Brain microvascular endothelial cell (primary cell): ENCODE measurements around the gene LIN52.

Source experiments
- DNase-seq: peaks from one replicate; pipeline ENCODE4 v3.0.0-alpha.2; 2020
- H3K27ac ChIP-seq: fragments of 250-450 bp; sonication (Bioruptor Pico); 2 replicates; pipeline ENCODE4 v1.5.1; 2020; ENCODE audit warnings: mild to moderate bottlenecking, moderate library complexity
- H3K27me3 ChIP-seq: fragments of 250-450 bp; sonication (Bioruptor Pico); replicated peaks from 2 replicates; pipeline ENCODE4 v1.5.1; 2020; ENCODE audit warnings: mild to moderate bottlenecking
- H3K36me3 ChIP-seq: fragments of 250-450 bp; sonication (Bioruptor Pico); replicated peaks from 2 replicates; pipeline ENCODE4 v1.5.1; 2020; ENCODE audit warnings: mild to moderate bottlenecking
- H3K4me3 ChIP-seq: 2 replicates; pipeline ENCODE4 v1.5.1; 2011; ENCODE audit warnings: low read depth, mild to moderate bottlenecking, control low read depth, low read length, moderate library complexity
- in situ Hi-C: cut with HindIII; loops from 2 replicates; pipeline ENCODE4 v1.10.0; 2017; ENCODE audit warnings: low sequenced_read_pairs, low pct_ligation_motif_present
- TF ChIP-seq, protein P1 (sequence below): IDR thresholded peaks from 2 replicates; pipeline ENCODE4 v1.5.1; 2011; ENCODE audit warnings: low read depth, mild to moderate bottlenecking, moderate library complexity, low read length, control low read depth, inconsistent platforms; ENCODE audit errors: missing control alignments

Gene LIN52

DNA sequence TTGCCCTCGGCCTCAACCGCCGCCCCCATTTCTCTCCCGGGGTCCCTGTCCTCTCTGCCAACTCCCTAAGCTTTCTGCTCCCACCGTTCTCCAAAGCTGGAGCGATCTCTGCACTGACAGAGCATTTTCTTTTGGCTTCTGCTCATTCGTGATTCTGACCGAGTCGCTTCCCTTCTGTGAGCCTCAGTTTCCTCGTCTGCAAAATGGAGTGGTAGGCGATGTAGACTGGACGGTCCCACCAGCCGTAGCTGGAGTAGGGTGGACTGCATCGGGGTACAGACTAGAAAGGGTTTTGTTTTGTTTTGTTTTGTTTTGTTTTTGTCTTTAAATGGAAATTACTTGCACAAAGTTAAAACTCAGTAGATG lies 156.9 kb downstream of the LIN52 start:
- H3K4me3 ChIP-seq: no peak overlapping the region
- H3K36me3 ChIP-seq: no peaks in the 10 kb centered on the region
- H3K27me3 ChIP-seq: peaks cover 88% of the 10 kb centered on the region
- no peak overlapping the region for H3K27ac ChIP-seq
- in situ Hi-C loops: no loop called here
- TF ChIP-seq, protein P1, sequence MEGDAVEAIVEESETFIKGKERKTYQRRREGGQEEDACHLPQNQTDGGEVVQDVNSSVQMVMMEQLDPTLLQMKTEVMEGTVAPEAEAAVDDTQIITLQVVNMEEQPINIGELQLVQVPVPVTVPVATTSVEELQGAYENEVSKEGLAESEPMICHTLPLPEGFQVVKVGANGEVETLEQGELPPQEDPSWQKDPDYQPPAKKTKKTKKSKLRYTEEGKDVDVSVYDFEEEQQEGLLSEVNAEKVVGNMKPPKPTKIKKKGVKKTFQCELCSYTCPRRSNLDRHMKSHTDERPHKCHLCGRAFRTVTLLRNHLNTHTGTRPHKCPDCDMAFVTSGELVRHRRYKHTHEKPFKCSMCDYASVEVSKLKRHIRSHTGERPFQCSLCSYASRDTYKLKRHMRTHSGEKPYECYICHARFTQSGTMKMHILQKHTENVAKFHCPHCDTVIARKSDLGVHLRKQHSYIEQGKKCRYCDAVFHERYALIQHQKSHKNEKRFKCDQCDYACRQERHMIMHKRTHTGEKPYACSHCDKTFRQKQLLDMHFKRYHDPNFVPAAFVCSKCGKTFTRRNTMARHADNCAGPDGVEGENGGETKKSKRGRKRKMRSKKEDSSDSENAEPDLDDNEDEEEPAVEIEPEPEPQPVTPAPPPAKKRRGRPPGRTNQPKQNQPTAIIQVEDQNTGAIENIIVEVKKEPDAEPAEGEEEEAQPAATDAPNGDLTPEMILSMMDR: no peak
- DNase-seq: no peak

DNA sequence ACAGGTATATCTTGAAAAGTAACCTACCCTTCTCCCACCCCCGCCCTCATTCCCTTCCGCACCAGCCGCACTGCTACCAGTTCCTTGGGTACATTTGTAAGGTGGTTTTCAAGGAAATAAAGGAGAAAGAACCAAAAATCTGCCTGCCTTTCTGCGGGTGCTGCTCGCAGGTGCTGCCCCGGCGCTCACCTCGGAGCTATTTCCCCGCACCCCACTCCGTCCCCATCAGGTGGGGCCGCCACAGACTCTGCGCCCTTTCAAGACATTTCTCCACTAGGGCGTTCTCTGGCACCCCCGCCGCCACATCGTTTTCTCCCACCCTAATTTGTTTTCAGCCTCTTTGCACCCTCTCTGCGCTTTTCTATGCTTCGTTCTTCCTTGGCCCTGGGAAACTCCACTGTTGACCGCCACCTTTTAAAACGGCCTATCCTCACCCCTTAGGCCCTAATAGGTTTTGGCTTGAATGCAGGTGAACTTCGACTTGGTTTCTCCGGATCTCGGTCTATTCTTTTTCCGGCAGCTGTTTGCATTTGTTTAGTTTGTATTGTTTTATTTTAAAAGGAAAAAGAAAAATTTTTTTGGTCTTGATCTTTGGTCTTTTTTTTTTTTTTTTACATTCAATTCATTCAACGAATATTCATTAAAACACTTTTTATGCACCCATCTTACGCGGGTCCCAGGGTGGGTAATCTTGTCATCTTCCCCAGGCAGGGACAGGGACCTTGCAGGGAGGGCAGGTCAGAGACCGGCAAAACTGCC lies 157.4 kb downstream of the LIN52 start:
- H3K27me3 ChIP-seq: peaks cover 92% of the 10 kb centered on the region

DNA sequence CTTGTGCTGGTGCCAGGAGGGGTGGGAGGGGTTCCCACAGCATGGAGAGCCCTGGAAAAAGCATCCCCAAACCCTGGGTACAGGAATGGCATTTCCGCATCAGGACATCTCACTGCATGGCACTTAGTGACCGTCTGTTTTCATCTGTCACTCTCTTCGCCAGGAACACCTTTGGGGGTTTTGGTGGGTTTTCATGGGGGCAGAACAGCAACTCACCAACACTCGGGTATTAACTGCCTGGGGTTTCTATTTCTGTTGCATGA lies 158.0 kb downstream of the LIN52 start:
- in situ Hi-C loops: no loop called here
- H3K27ac ChIP-seq: no peak overlapping the region
- TF ChIP-seq, protein P1: no peak
- no peaks in the 10 kb centered on the region for H3K36me3 ChIP-seq
- no peak overlapping the region for H3K4me3 ChIP-seq
- no peak for DNase-seq
- H3K27me3 ChIP-seq: peaks cover 89% of the 10 kb centered on the region

More for the DNA sequence above, 157.4 kb downstream of the LIN52 start:
- TF ChIP-seq, protein P1: no peak
- in situ Hi-C loops: no loop called here
- H3K36me3 ChIP-seq: no peaks in the 10 kb centered on the region
- no peak for DNase-seq
- H3K27ac ChIP-seq: no peak overlapping the region
- H3K4me3 ChIP-seq: no peak overlapping the region

DNA sequence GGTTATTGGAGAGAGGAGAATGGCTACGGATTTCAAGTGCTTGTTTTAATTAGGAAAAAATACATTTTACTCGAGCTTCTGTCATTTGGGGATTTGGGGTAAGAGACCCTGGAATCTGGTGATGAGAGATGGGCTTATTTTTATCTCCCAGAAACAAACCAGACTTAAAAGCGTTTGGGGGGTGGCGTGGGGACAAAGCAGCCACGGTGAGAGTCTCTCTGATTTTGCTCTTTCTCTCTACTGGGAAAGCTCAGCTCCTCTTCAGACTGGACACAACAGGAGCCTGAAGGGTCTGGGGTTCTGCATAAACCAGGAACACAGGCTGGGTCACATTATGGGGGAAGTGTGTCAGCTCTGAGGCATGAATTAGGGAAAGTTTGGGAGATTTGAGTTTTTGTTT lies 158.3 kb downstream of the LIN52 start:
- Histone ChIP-seq H3K4me3 (no peak overlapping the region), H3K36me3 (no peaks in the 10 kb centered on the region), H3K27ac (no peak overlapping the region), H3K27me3 (peaks cover 89% of the 10 kb centered on the region)
- TF ChIP-seq, protein P1: no peak
- DNase-seq: no peak
- in situ Hi-C loops: no loop called here

DNA sequence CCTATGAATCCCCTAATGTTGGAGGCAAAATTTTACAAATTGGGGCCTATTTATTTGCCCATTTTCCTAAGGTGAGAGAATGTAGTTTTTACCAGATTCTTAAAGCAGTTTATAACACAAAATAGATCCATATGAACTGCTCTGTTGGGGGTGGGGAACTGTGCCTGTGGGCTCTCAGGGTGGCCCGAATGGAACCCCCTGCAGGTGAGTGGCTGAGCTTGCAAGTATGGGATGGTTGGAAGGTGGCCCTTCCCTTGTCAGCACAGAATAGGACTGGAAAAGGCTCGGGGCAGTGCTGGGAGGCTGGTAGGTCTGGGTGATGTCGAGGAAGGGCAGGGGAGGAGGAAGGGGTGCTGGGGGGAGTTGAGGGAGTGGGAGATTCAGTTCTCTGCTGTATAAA lies 159.4 kb downstream of the LIN52 start:
- TF ChIP-seq, protein P1: peak; percentile 21
- Histone ChIP-seq H3K4me3 (no peak overlapping the region), H3K27me3 (peaks cover 78% of the 10 kb centered on the region), H3K36me3 (no peaks in the 10 kb centered on the region), H3K27ac (no peak overlapping the region)
- in situ Hi-C loops: no loop called here
- DNase-seq: no peak

DNA sequence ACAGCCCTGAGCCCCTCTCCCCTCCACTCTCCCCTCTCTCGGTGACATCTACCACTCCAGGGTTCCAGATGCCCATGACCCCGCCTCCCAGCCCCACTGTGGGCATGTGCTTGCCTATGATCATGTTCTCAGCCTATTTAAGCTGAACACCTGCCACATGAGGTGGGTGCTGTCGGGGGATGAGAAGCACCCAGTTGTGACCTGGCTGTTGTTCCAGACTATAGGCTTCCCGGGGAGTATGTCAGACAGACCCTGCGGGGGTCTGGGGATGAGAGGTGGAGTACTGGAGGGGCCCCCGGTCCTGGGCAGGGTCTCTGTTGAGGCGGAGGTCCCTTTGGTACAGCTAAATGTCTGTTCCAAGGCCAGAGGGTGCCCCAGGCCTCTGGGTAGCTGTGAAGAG lies 160.5 kb downstream of the LIN52 start:
- peaks cover 69% of the 10 kb centered on the region for H3K27me3 ChIP-seq
- in situ Hi-C loops: no loop called here
- DNase-seq: no peak
- H3K27ac ChIP-seq: no peak overlapping the region
- H3K36me3 ChIP-seq: no peaks in the 10 kb centered on the region
- no peak overlapping the region for H3K4me3 ChIP-seq
- TF ChIP-seq, protein P1: no peak
